T-helper 1 cell (primary cell): ENCODE results near the gene ITSN1.
"Not testable (repeated sequence)": the region's sequence is repeated elsewhere in the genome, so short reads cannot be mapped to it uniquely, and the experiment has no call there.

Experiments used
- DNase-seq, 5 donors: peaks; one replicate each; pipeline ENCODE4 v3.0.0-alpha.2; 2012 to 2020

ITSN1 gene

GRCh38 chr21:33844104-33844889 lies 202.0 kb downstream of the ITSN1 start:
- no peak for DNase-seq

DNA sequence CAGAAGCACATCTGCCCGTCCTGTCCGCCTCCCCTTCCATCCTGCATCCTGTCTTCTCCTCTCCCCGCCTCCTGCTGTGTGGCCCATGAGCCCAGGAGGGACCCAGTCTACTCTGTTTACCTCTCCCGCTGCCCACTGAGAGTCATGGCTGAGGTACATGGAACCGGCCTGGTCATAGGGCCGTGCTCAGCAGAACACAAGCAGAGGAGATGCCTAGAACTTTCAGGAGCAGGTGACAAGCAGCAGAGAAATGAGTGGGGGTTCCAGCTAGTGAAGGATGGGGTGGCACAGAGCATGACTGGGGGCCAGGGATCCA lies 202.5 kb downstream of the ITSN1 start:
- no peak for DNase-seq

- no peak for DNase-seq
These were observed 203.8 kb downstream of the ITSN1 start for GRCh38 chr21:33846141-33846540.

DNA sequence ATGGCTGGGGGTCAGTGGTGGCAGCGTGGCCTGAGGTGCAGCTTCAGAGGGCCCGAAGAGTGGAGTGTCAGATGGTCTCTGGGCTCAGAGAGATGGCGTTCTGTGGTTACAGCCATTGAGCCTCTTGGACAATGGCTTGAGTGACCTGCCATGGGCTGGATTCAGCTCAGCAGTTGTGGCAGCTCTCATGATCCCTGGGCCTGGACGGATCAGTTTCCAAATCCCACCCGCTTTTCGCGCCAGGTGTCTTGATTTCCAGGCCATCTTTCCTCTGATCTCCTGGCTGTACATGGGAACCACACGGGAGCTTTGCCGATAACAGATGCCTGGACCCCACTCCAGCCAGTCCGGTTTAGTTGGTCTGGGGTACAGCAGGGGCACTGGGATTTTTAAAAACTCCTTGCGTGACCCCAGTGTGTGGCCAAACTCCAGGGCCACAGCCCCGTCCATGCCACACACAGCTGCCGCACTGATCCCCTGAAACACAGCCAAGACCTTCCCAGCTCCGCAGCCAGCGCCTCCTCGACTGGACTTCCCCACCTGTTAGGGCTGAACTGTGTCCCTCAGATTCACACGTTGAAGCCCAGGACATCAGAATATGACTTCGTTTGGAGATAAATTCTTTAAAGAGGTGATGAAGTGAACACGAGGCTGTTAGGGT lies 205.4 kb downstream of the ITSN1 start:
- no peak for DNase-seq

DNA sequence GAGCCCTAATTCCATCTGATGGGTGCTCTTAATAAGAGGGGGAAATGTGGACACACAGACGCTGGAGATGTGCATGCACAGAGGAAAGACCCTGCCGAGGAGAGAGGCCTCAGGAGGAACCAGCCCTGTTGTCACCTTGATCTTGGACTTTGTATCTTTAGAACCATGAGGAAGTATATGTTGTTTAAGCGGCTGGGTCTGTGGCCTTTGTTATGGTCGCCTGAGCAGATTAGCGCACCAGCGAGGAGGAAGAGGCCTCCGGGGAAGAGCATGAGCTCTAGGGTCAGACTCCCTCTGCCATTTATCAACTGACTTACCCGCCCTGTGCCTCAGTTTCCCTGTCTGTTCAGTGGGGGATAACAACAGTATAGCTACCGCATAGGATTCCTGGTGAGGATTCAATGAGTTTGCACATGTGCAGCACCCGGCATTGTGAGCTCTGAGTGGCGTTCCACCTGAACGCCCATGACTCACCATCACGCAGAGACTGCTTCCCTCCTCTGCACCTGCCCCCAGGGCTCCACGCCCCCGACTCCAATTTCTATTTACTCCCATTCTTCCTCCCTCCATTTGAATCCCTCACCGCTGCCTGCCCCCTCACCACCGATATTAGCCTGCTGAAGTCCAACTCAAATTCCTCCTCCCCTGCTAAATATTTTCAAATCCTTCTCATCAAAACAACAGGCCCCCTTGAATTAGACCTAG lies 206.1 kb downstream of the ITSN1 start:
- no peak for DNase-seq

DNA sequence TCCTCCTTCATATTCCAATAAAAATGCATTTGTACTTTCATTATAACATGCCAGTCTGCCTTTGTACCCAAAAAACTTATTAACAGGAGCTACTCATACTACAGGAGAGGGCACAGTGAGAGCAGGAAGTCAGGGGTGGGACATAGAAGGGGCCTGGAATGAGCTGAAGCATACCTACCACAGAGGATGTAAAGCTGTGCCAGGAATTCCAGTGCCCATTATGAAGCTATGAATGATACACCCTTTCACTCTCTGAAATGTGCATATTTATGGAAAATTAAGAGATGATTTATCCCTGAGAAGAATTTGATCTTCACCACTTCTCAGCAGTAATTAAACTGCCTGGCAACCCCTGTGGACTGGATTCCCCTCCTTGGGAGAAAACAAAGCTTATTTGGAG lies 207.5 kb downstream of the ITSN1 start:
- no peak for DNase-seq

DNA sequence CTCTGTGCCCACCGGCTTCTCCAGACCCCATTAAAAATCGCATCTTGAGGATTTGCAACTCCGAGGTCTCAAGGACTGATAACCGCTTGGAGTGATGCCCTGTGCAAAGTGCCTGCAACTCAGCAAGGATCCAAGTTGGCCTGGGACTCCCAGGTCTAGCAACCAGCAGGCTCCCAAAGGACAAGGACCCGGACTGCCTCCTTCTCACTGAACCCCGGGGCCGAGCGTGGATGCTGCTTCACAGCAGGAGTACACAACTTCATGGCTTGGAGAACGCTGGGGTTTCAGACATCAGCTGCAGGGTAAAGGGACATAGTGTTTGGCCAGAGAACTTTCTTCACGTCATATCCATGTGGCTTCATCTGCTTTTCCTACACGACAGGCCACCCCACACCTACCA lies 208.1 kb downstream of the ITSN1 start:
- no peak for DNase-seq

GRCh38 chr21:33850985-33851384 lies 208.7 kb downstream of the ITSN1 start:
- DNase-seq = no peak

DNA sequence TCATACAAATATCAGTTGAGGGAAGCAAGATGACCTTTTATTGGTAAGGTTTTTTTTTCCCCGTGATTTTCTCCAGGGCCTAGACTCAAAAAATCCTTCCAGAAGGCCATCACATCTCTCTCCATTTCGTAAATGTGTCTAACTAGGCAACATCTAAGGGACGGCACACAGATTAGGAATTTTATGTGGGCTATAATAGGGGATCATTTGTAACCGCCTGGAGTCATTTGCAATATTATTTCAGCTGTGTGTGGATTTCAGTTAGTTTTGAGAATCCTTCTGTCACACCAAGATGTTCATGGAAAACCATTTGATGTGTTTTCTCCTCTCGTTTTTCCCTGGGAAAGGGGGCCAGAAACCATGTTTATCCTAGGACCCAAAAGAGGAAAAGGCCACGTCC lies 210.2 kb downstream of the ITSN1 start:
- no peak for DNase-seq

GRCh38 chr21:33854604-33855003 lies 212.3 kb downstream of the ITSN1 start:
- DNase-seq = no peak

- no peak for DNase-seq
These were observed 212.9 kb downstream of the ITSN1 start for GRCh38 chr21:33855190-33855589.

GRCh38 chr21:33856893-33857527 lies 214.7 kb downstream of the ITSN1 start:
- no peak for DNase-seq

- DNase-seq = no peak
These were observed 215.8 kb downstream of the ITSN1 start for GRCh38 chr21:33857846-33858666.

DNA sequence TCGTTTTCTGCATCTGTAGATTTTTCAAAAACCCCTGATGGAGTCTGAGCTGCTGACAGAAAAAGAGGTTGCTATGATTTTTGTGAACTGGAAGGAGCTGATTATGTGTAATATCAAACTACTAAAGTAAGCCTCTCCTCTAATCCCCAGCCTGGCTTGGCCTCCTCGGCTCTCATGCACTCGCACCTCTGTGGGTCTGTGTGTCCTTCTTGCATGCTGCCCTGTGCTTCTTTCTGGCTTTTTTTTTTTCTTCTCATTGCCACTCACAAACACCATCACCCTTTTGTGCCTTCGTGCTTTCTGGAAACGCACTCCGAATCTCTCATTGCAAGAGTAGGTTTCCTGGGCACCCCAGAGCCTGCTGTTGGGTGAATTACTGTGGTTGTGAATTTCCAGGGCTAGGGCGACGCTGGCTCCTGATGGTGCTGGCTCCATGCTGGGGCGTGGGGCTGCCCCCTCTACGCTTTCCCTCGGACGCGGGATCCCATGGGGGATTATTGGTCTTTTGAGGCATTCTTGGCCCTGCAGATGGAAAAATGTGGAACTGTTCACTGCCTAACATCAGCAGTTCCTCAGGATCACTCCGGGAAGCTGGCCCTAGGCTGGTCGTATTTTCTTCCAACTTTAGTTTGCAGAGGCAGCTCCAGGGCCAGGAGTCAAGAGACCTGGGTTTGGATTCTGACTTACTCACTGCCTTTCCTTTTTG lies 216.5 kb downstream of the ITSN1 start:
- no peak for DNase-seq

DNA sequence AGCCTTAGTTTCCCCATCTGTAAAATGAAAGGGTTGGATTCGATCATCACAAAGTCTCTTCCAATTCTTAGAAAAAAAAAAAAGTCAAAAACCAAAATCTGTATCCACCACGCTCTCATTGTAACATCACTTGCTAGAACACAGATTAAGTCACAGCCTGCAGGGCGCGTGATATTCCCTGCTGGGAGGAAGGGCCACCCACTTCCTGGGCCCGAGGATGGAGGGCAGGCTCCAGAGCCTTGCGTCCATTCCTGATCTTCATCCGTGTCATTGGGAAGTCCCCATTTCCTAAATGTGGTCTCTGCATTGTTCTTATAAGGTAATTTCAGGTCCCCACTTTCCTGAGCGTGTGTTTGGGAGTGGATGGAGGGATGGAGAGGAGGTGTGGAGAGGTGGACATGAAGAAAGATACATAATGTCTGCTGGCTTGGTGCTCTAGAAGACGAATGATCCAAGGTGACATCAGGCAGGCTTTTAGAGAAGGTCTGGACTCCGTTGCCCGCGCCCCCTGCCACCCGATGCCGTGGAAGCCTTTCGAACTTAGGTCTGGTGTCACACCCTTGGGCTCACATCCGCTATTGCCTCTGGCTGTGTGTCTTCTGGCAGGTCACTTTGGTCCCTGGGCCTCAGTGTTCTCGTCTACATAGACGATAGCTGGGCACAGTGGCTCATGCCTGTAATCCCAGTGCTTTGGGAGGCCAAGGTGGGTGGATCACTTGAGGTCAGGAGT lies 217.2 kb downstream of the ITSN1 start:
- no peak for DNase-seq

GRCh38 chr21:33860332-33860879 lies 218.1 kb downstream of the ITSN1 start:
- no peak for DNase-seq

DNA sequence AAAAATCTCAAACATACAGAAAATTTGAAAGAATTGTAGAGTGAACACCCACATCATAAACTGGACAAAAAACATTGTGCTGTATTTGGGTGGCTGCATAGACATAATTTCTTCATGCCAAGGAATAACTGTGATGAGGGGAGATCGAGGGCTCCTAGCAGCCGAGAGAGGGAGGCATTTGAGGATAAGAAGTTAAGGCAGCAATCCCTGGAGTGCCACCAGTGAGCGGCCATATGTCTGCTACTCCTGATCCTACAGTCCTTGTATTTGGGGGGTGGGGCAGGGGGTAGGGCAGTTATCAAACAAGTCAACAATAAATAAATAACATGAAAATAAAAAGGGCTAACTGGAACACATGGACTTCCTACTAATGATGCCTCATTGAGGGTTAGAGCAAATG lies 218.8 kb downstream of the ITSN1 start:
- DNase-seq = no peak

DNA sequence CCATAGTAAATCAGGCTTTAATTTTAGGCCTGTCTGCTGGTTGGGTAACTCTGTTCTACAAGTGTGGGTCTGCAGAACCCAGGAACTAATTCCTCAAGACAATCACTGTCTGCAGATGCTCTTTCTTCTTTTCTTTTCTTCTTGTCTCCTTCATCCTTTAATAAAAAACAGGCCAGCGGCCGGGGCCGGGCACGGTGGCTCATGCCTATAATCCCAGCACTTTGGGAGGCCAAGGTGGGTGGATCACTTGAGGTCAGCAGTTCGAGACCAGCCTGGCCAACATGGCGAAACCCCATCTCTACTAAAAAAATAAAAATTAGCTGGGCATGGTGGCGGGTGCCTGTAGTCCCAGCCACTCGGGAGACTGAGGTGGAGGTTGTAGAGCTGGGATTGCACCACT lies 220.9 kb downstream of the ITSN1 start:
- DNase-seq = not testable (repeated sequence)

- DNase-seq = no peak
These were observed 221.8 kb downstream of the ITSN1 start for GRCh38 chr21:33864150-33864549.

DNA sequence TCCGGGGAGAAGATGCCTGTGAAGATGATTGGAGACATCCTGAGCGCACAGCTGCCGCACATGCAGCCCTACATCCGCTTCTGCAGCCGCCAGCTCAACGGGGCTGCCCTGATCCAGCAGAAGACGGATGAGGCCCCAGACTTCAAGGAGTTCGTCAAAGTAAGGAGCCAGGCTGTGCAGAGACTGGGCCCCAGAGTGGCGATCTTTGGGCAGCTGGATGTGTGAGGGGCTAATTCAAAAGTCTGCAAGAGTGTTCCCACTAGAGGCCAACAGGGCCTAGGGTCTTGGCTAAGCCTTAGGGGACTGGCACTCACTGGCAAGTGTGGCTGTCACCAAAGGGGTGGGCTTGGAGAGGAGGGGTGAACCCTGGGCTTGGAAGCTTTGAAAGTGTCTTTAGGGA lies 222.9 kb downstream of the ITSN1 start:
- DNase-seq = no peak

DNA sequence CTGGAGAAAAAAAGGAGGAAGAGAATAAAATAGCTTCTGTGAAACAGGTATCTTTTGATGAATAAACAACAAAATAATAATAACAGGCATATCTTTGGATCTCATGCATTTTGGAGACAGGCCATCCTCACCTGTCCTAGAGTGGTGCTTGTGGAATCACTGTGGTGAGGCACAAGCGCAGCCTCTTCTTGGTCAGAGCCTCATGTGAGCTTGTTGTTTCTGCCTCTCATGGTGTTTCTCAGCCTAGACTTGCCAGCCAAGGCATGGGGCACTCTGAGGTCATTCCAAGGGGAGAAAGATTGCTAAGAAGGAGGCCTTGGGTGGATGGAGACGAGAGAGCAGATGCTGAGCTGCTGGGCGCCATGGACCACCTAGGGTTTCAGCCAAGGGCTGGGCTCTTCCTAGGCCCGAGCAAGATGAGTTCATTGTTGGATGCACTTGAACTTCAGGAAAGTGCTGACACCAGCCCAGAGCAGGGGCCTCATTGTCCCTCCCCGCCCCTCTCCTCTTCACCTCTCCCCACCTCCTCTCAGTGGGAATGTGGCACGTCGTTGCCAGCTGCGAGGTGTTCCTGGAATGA lies 223.8 kb downstream of the ITSN1 start:
- no peak for DNase-seq
